Limb (tissue), 2 donors: Measurements from ENCODE around the gene NUP214.

Experiments
- DNase-seq, 2 donors: peaks; one replicate each; pipeline ENCODE4 v3.0.0-alpha.2; 2016; ENCODE audit errors: extremely low spot score in 2 of 2

NUP214 gene

GRCh38 chr9:131276094-131276888 lies 150.9 kb downstream of the NUP214 start, which contains the start of gene FAM78A:
TSS of gene FAM78A (minus strand) at chr9:131276510. CDS start at chr9:131276179, 331 bp downstream.
- DNase-seq: no peak

DNA sequence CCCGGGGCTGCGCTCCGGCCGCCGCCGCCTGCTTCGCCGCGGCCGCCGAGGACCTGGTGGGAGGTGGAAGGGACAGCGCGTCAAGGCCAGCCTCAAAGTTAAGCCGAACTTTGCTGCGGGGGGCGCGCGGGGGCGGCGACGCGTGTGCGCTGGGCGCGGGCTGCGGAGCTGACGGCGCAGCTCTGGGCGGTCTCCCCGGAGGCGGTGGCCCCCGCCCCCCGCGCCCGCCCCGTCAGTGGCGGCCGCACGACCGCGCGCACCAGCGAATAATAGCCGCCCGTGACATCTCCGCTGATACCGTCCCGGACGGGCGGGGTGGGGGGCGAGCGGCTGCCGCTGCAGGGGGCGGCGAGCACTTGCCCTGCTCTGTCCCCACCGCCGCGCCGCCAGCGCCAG lies 151.5 kb downstream of the NUP214 start:
- no peak for DNase-seq

DNA sequence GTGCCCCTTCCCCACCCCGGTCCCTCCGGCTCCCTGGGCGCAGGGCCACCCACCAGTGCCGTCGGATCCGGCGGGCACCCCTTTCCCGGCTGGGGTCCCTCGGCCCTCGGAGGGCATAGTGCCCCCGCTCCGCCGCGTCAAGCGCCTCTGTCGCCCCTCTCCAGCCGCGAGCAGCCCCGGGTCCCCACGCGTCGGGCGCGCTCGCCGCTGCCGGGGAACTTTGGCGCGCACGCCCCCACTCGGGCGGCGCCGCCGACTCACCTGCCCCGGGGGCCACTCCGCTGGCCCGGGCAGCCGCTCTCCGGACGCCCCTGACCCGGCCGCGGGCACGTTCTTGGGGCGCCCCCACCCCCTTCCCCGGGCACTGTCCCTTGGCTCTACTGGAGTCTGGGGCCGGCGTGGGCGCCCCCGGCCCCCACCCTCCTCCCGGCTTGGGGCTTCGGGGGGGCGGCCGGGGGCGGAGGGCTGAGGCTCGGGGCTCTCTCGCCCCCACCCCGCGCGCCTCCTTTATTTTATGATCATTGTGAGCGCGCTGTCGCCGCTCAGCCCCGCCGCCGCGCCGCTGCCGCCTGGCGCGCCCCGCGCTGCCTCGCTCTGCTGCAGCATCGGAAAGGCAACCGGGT lies 152.0 kb downstream of the NUP214 start:
- peak in 1 of 2 donors; percentile 53 for DNase-seq

DNA sequence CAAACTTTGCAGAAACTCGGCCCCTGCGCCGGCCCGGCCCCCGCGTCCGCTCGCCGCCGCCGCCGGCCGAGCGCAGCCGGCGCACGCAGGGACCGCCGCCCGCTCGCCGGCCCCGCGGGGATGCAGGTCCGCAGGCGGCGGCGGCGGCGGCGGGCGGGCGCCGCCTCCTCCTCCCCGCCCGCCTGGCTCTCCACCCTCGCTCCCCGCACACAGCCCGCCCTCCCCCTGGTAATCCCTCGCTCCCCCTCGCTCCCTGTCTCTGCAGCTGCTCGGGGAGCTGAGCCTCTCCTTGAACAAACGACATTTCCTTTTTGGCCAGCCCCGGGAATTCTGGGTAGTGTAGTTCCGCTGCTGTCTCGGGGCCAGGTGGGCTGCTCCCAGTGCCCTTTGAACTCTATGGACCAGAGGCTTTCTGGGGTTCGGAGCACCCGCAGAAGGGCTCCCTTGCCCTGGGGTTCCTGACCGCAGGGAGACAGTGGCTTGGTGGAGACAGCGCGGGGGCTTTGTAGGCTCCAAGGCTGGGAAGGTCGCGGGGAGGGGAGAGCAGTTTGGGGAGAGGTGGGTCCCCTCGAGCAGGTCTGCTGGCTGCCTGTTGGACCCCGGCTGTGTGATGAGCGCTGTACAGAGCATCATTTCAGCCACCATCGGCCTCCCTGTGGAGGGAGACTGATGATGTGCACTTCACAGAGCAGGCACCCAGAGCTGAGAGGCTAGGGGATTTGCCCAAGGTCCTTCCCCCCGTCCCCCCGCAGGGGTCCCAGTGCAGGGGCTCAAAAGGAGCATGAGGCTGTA lies 152.7 kb downstream of the NUP214 start:
- DNase-seq: peak; percentile 88 to 92

- DNase-seq: no peak
Observed at GRCh38 chr9:131278702-131279111, 153.3 kb downstream of the NUP214 start.

- DNase-seq: no peak
Observed at GRCh38 chr9:131279196-131279862, 153.9 kb downstream of the NUP214 start.

GRCh38 chr9:131279863-131280570 lies 154.6 kb downstream of the NUP214 start:
- DNase-seq: no peak

DNA sequence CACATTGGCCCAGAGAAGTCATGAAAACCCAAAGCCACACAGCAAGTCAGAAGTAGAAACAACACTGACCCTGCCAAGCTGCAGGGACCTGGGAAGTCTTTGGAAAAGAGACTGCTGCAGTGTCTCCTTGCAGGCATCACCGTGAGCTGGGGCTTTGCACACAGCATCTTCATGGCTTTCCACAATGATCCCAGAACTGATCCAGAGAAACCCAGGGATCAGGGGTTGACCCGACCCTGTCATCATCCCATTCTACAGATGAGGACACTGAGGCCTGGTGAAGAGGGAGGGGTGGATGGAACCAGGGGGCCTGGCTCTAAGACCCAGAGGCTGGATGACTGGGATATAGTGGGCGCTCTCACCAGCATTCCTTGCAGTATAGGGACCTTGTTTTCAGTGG lies 155.3 kb downstream of the NUP214 start:
- no peak for DNase-seq

- DNase-seq: no peak
Observed at GRCh38 chr9:131281119-131281965, 156.0 kb downstream of the NUP214 start.

DNA sequence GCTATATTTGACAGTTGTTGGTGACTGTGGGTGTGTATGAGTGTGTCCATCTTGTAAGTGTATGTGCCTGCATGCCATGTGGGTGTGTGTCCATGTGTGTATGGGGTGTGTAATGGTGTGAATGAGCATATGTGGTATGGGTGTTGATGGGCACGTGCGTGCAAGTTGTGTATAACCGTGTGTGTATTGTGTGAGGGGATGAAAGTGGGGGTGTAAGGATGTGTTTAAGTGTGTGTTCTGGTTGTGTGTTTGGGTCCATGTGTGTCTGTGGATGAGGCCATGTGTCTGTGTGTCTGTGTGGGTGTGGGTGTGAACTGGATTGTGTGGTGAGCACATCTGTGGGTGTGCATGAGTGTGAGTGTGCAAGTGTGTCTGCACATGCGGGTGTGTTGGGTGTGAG lies 156.8 kb downstream of the NUP214 start:
- DNase-seq: no peak

DNA sequence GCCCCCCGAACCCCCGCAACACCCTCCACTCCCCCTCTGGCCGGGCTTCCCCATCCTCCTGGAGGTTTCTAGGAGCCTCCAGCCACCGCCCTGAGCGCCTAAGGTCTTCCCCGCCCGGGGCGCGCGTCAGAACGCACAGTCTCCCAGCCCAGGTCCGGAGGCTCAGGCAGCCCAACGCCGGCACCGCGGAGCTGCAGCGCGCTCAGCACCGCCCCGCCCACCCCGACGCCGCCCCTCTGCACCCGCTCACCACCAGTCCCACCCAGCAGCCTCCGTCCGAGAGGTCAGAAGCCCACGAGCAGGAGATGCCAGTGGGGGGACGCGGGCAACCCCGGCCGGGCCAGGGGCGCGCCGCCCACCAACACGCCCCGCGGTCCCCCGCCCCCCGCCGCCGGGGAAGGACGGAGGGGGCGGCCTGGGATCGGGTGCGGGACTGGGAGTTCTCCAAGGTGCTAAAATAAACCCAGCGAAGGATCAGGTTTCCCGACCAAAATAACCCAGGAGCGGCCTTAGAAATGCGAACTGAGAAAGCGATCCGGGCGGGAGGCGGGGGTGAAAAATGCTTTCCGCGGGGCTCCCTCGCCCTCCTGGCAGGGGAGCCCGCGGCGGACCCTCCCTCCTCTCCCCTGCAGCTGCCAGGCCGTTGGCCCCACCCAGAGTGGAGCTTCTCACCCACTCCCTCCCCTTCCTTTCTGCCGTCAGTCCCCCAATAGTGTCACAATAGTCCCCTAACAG lies 157.5 kb downstream of the NUP214 start:
- DNase-seq: peak; percentile 39 to 76
